ENCODE data around the gene GPC6. TPM values are rescaled to one million over a fixed set of nuclear protein-coding genes. Genes with fewer than 3 reads are reported as not detected.

Gene GPC6
- polyA plus RNA-seq, 1 donor from 2014 or later = 9.0 TPM

DNA sequence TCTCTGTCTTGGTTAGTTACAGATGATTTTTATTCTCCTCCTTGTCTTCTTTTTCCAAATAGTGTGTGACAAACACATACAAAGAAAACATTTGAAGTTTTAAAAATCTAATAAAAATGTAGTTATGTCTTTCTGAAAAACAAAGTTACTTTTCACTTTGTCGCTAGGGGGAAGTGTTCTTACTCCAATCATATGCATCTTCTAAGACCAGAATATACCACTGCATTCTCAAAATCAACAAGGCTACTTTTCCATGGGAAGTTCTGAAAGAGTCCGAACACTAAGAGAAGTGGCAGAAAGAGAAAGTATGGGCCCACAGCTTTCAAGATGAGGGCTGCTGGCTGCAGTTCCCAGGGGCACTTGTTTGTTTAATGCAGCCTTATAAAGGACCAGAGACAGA lies 1043.9 kb downstream of the GPC6 start:
- TF ChIP-seq EP300 (conservative IDR thresholded peaks at IDR 0.05; ENCODE audit: poor library complexity, severe bottlenecking) (no peak), EZH2 (IDR thresholded peaks at IDR 0.05; ENCODE audit: borderline replicate concordance, insufficient read depth, low read length, poor library complexity, severe bottlenecking) (no peak), TAF1 (IDR thresholded peaks at IDR 0.05; ENCODE audit: low read depth) (no peak), MXI1 (conservative IDR thresholded peaks at IDR 0.05; ENCODE audit: poor library complexity, severe bottlenecking) (no peak)
- TF ChIP-seq, protein P1, sequence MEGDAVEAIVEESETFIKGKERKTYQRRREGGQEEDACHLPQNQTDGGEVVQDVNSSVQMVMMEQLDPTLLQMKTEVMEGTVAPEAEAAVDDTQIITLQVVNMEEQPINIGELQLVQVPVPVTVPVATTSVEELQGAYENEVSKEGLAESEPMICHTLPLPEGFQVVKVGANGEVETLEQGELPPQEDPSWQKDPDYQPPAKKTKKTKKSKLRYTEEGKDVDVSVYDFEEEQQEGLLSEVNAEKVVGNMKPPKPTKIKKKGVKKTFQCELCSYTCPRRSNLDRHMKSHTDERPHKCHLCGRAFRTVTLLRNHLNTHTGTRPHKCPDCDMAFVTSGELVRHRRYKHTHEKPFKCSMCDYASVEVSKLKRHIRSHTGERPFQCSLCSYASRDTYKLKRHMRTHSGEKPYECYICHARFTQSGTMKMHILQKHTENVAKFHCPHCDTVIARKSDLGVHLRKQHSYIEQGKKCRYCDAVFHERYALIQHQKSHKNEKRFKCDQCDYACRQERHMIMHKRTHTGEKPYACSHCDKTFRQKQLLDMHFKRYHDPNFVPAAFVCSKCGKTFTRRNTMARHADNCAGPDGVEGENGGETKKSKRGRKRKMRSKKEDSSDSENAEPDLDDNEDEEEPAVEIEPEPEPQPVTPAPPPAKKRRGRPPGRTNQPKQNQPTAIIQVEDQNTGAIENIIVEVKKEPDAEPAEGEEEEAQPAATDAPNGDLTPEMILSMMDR (IDR thresholded peaks at IDR 0.05; ENCODE audit: poor library complexity, severe bottlenecking) = no peak
- TF ChIP-seq, protein P2, sequence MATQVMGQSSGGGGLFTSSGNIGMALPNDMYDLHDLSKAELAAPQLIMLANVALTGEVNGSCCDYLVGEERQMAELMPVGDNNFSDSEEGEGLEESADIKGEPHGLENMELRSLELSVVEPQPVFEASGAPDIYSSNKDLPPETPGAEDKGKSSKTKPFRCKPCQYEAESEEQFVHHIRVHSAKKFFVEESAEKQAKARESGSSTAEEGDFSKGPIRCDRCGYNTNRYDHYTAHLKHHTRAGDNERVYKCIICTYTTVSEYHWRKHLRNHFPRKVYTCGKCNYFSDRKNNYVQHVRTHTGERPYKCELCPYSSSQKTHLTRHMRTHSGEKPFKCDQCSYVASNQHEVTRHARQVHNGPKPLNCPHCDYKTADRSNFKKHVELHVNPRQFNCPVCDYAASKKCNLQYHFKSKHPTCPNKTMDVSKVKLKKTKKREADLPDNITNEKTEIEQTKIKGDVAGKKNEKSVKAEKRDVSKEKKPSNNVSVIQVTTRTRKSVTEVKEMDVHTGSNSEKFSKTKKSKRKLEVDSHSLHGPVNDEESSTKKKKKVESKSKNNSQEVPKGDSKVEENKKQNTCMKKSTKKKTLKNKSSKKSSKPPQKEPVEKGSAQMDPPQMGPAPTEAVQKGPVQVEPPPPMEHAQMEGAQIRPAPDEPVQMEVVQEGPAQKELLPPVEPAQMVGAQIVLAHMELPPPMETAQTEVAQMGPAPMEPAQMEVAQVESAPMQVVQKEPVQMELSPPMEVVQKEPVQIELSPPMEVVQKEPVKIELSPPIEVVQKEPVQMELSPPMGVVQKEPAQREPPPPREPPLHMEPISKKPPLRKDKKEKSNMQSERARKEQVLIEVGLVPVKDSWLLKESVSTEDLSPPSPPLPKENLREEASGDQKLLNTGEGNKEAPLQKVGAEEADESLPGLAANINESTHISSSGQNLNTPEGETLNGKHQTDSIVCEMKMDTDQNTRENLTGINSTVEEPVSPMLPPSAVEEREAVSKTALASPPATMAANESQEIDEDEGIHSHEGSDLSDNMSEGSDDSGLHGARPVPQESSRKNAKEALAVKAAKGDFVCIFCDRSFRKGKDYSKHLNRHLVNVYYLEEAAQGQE (IDR thresholded peaks at IDR 0.05; ENCODE audit: borderline replicate concordance) = no peak
- Histone ChIP-seq H3K27me3 (ENCODE audit: insufficient read depth, low read depth, low read length) (no peaks in the 10 kb centered on the region), H3K4me2 (ENCODE audit: low read length) (no peak overlapping the region), H3K36me3 (ENCODE audit: insufficient read depth, low read length) (no peaks in the 10 kb centered on the region), H3K9me3 (ENCODE audit: low read length) (no peaks in the 10 kb centered on the region), H3K4me3 (ENCODE audit: low read length) (no peak overlapping the region), H3K9ac (ENCODE audit: low read length) (no peak overlapping the region), H2AFZ (ENCODE audit: low read depth, low read length) (no peak overlapping the region), H3K79me2 (replicated peaks; ENCODE audit: insufficient read depth, low read length) (no peaks in the 10 kb centered on the region), H3K9me2 (ENCODE audit: insufficient read depth, low read length) (no peaks in the 10 kb centered on the region), H4K20me1 (ENCODE audit: insufficient read depth) (no peaks in the 10 kb centered on the region), H3F3A (ENCODE audit: insufficient read depth, low read length, poor library complexity, severe bottlenecking) (no peaks in the 10 kb centered on the region), H3K27ac (ENCODE audit: low read length) (no peak overlapping the region)

DNA sequence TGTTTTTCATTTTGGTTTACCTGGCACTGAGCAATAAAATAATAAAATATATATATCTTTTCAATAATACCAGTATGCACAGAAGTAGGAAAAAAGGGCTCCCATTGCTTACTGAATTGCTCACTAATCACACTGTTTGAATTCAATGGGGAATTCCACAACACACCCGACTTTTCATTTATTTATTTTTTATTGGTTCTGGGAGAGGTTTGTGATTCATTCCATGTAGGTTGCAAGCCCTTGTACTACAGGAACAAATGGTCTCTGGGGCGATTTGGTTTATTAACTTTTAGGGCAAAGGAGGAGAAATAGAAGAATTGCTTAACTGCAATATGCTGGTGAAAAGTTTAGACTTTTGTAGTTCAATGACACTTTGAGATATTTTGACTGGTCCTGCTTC lies 1045.4 kb downstream of the GPC6 start:
- no peaks in the 10 kb centered on the region for H3K9me3 ChIP-seq (ENCODE audit: low read length)
- no peaks in the 10 kb centered on the region for H3K79me2 ChIP-seq (replicated peaks; ENCODE audit: insufficient read depth, low read length)
- H3K9me2 ChIP-seq (ENCODE audit: insufficient read depth, low read length) = no peaks in the 10 kb centered on the region
- no peak overlapping the region for H3K27ac ChIP-seq (ENCODE audit: low read length)
- H4K20me1 ChIP-seq (ENCODE audit: insufficient read depth) = no peaks in the 10 kb centered on the region
- no peak overlapping the region for H3K4me2 ChIP-seq (ENCODE audit: low read length)
- no peaks in the 10 kb centered on the region for H3F3A ChIP-seq (ENCODE audit: insufficient read depth, low read length, poor library complexity, severe bottlenecking)
- TF ChIP-seq, protein P1 (IDR thresholded peaks at IDR 0.05; ENCODE audit: poor library complexity, severe bottlenecking) = no peak
- TF ChIP-seq TAF1 (IDR thresholded peaks at IDR 0.05; ENCODE audit: low read depth) = no peak
- H3K9ac ChIP-seq (ENCODE audit: low read length) = no peak overlapping the region
- H3K4me3 ChIP-seq (ENCODE audit: low read length) = no peak overlapping the region
- H2AFZ ChIP-seq (ENCODE audit: low read depth, low read length) = no peak overlapping the region
- H3K27me3 ChIP-seq (ENCODE audit: insufficient read depth, low read depth, low read length) = no peaks in the 10 kb centered on the region
- H3K36me3 ChIP-seq (ENCODE audit: insufficient read depth, low read length) = no peaks in the 10 kb centered on the region

All from neural cell (in vitro differentiated cells).